Transverse colon (tissue), 4 donors: Measurements from ENCODE around the gene UBE2K. TPM values are rescaled to one million over a fixed set of nuclear protein-coding genes. Genes with fewer than 3 reads are reported as not detected.
"Not testable (repeated sequence)": the region's sequence is repeated elsewhere in the genome, so short reads cannot be mapped to it uniquely, and the experiment has no call there.

ENCODE experiments used
- DNase-seq: peaks from one replicate; pipeline ENCODE4 v3.0.0-alpha.2; 2019
- H3K27ac ChIP-seq, 4 donors: fragments of 200-600 bp; sonication (generic); 2 replicates each; pipeline ENCODE4 v1.5.1; 2016 to 2018; ENCODE audit warnings: inconsistent platforms in 4 of 4
- H3K27me3 ChIP-seq: fragments of 200-600 bp; sonication (generic); 2 replicates; pipeline ENCODE4 v1.5.1; 2017; ENCODE audit warnings: inconsistent platforms
- H3K36me3 ChIP-seq, 4 donors: fragments of 200-600 bp; sonication (generic); 2 replicates each; pipeline ENCODE4 v1.5.1; 2017 to 2019; ENCODE audit warnings: inconsistent platforms in 4 of 4
- H3K4me1 ChIP-seq, 4 donors: fragments of 200-600 bp; sonication (generic); 2 replicates each; pipeline ENCODE4 v1.5.1; 2017 to 2020; ENCODE audit warnings: inconsistent platforms in 4 of 4
- H3K4me3 ChIP-seq, 4 donors: fragments of 200-600 bp; sonication (generic); 1 replicate in 1 of 4; 2 replicates in 3 of 4; pipeline versions ENCODE4 v1.5.1 to v1.6.1; 2017 to 2019; ENCODE audit warnings: inconsistent platforms in 4 of 4
- H3K9me3 ChIP-seq, 2 donors: fragments of 200-600 bp; sonication (generic); 2 replicates each; pipeline ENCODE4 v1.5.1; 2017 to 2019; ENCODE audit warnings: inconsistent platforms in 2 of 2
- EP300 ChIP-seq: sonication (generic); formaldehyde crosslinking; IDR thresholded peaks from one replicate; pipeline ENCODE4 v1.6.1; 2017; ENCODE audit warnings: antibody characterized with exemption, low read depth
- POLR2A ChIP-seq: fragments of 450-650 bp; IDR thresholded peaks from one replicate; pipeline ENCODE4 v1.6.1; 2016; ENCODE audit warnings: antibody characterized with exemption, mild to moderate bottlenecking, moderate library complexity
- POLR2AphosphoS5 ChIP-seq, 3 donors: sonication (generic); formaldehyde crosslinking; IDR thresholded peaks; one replicate each; pipeline ENCODE4 v1.6.1; 2016; ENCODE audit warnings: antibody characterized with exemption in 3 of 3
- WGBS, 2 donors: methylation state at CpG; one replicate each; pipeline ENCODE4 v1.1.5; 2018; ENCODE audit warnings: low coverage in 1 of 2; 5-methylcytosine and 5-hydroxymethylcytosine counted together
- in situ Hi-C, 4 donors: fragments of 200-750 bp; cut with MboI; loops; one replicate each; pipeline versions ENCODE4 v1.15.0 to v1.15.1; 2017; ENCODE audit warnings: low sequenced_read_pairs in 3 of 4, low pct_ligation_motif_present in 1 of 4, low pct_unique_long_range_greater_than_20kb in 1 of 4
- intact Hi-C: fragments of 100-400 bp; cut with DNase I; formaldehyde crosslinking; loops from one replicate; pipeline ENCODE4 v1.15.1; 2023; ENCODE audit warnings: low total_unique reads
- total RNA-seq, 4 donors: library from RNA; depleted of rRNA; stranded (reverse); fragments of >200 nt; gene quantifications; one replicate each; pipeline ENCODE4 v1.1.0, GENCODE V29; 2016
- TF ChIP-seq, protein P1 (sequence below), 5 experiments: fragments of 200-600 bp in 3 of 5; fragments of 450-650 bp in 2 of 5; sonication (generic) in 3 of 5; IDR thresholded peaks; 1 replicate in 2 of 5; 2 replicates in 3 of 5; pipeline ENCODE4 v1.5.1; 2016 to 2017; ENCODE audit warnings: antibody characterized with exemption in 5 of 5, inconsistent platforms in 3 of 5, mild to moderate bottlenecking in 2 of 5, moderate library complexity in 1 of 5

The UBE2K gene
- total RNA-seq, 4 donors from 2014 or later = 18.9 to 48.6 (median 37.3) TPM

DNA sequence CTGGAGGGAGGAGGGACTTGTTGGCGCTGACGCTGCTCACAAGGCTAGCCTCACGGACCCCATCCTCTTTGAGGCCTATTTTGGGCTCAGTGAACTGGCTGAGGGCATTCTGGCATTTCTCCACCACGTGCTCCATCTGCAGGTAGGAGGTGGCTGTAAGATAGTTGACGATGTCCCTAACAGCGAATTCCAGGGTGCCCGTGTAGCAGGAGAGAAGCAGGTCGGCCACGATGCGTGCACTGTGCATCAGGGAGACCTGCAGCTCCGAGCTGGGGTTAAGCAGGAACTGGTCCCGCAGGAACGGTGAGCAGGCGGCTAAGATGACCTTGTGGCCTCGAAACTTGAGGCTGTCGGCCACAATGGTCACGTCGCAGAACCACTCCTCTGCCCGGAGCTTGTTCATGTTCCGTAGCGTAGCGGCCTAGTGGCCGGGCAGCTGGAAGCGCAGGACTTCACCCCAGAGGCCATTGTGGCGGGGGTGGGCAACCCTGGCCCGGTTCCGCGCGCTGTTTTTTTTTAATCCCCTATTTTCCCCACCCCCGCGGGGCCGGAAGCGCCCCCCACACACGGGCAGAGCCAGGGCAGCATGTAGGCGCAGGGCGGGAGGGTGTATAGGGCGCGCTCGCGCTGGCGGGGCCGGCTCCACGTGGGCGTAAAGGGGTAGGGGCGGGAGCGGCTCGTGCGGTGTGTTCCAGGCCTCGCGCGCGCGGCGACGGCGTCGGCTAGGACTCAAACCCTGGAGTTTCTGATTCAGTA lies 73.2 kb downstream of the UBE2K start:
- H3K4me3 ChIP-seq = no peak overlapping the region
- in situ Hi-C loops = no loop called here
- intact Hi-C loops = no loop called here
- no peak for TF ChIP-seq POLR2AphosphoS5 (IDR thresholded peaks at IDR 0.05)
- TF ChIP-seq, protein P1, sequence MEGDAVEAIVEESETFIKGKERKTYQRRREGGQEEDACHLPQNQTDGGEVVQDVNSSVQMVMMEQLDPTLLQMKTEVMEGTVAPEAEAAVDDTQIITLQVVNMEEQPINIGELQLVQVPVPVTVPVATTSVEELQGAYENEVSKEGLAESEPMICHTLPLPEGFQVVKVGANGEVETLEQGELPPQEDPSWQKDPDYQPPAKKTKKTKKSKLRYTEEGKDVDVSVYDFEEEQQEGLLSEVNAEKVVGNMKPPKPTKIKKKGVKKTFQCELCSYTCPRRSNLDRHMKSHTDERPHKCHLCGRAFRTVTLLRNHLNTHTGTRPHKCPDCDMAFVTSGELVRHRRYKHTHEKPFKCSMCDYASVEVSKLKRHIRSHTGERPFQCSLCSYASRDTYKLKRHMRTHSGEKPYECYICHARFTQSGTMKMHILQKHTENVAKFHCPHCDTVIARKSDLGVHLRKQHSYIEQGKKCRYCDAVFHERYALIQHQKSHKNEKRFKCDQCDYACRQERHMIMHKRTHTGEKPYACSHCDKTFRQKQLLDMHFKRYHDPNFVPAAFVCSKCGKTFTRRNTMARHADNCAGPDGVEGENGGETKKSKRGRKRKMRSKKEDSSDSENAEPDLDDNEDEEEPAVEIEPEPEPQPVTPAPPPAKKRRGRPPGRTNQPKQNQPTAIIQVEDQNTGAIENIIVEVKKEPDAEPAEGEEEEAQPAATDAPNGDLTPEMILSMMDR (IDR thresholded peaks at IDR 0.05) = no peak
- no peak for TF ChIP-seq EP300
- TF ChIP-seq POLR2A = no peak
- no peak for DNase-seq
- no peaks in the 10 kb centered on the region for H3K4me1 ChIP-seq
- WGBS, 2 donors = 95 to 97% methylated on average over 8 to 54 of the region's 57 CpGs
- no peaks in the 10 kb centered on the region for H3K27me3 ChIP-seq
- H3K9me3 ChIP-seq = no peaks in the 10 kb centered on the region
- H3K36me3 ChIP-seq = peaks cover 0 to 21% (median 5%) of the 10 kb centered on the region in 4 donors
- no peak overlapping the region for H3K27ac ChIP-seq

DNA sequence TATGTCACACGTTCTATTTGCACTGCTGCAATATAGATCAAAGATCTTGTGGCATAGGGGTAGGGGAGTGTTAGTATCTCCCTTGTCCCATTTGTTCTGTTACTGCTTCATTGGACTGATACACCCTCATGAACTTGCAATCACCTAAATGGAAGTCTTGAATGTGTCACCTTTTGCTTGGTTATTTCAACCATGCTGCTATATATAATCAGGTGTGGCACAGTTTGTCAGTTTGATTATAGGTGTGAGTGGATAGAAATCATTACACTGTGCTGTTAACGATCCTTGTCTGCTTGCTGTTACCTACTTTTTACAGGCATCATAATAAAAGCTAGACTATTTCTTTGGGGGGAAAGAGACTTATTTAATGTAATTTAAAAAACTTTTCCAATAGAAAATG lies 84.1 kb downstream of the UBE2K start:
- 55 to 69% methylated on average over 2 of the region's 2 CpGs for WGBS, 2 donors
- intact Hi-C loops = not testable (repeated sequence)

DNA sequence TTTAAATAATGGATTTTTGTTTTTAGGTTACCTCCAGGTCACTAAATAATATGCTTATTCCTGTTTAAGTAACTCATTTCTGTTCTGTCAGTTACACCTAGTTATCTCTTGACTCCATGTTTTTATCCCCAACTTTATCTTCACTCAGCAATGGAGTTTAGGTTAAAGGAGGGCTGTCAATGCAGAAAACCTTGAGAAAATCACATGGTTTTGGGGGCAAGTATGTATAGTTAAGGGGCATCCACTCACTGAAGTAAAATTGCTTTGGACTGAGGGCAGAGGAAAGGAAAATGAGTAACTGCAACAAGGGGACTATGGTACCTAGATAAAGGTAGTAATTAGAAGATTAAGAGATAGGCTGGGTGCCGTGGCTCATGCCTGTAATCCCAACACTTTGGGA lies 87.1 kb downstream of the UBE2K start:
- Histone ChIP-seq H3K27ac (no peak overlapping the region), H3K4me1 (peaks cover 0 to 17% (median 5%) of the 10 kb centered on the region in 4 donors), H3K27me3 (no peaks in the 10 kb centered on the region), H3K9me3 (no peaks in the 10 kb centered on the region), H3K4me3 (no peak overlapping the region), H3K36me3 (no peaks in the 10 kb centered on the region)
- 40 to 57% methylated on average over 1 of the region's 1 CpG for WGBS, 2 donors
- intact Hi-C loops = no loop called here
- in situ Hi-C loops = no loop called here
- no peak for TF ChIP-seq POLR2AphosphoS5 (IDR thresholded peaks at IDR 0.05)
- DNase-seq = no peak

More for the DNA sequence above, 84.1 kb downstream of the UBE2K start:
- peak in 1 of 3 donors; percentile 32 for TF ChIP-seq POLR2AphosphoS5 (IDR thresholded peaks at IDR 0.05)
- H3K27me3 ChIP-seq, DNase-seq, H3K4me3 ChIP-seq, H3K9me3 ChIP-seq, H3K36me3 ChIP-seq, in situ Hi-C loops: not testable (repeated sequence)
- peak overlapping the region; percentile 31 to 64 (median 48) for H3K27ac ChIP-seq
- H3K4me1 ChIP-seq = peaks cover 0 to 17% (median 5%) of the 10 kb centered on the region in 4 donors

DNA sequence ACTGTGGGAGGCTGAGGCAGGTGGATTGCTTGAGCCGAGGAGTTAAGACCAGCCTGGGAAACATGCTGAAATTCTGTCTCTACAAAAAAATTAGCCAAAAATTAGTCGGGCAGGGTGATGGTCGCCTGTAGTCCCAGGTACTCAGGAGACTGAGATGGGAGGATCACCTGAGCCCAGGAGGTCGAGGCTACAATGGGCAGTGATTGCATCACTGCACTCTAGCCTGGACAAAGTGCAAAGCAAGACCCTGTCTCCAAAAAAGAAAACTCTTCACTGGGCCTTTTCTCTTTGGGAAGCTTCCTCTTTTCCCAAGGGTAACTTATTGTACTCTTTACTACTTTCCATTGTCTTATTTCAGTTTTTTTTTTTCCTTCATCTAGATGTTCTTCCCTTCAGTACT lies 88.9 kb downstream of the UBE2K start:
- no peaks in the 10 kb centered on the region for H3K9me3 ChIP-seq
- no peak overlapping the region for H3K4me3 ChIP-seq
- no peaks in the 10 kb centered on the region for H3K27me3 ChIP-seq
- intact Hi-C loops (no loop called here), in situ Hi-C loops (no loop called here)
- DNase-seq = no peak
- no peak for TF ChIP-seq EP300
- no peak for TF ChIP-seq POLR2AphosphoS5 (IDR thresholded peaks at IDR 0.05)
- TF ChIP-seq, protein P1 (IDR thresholded peaks at IDR 0.05) = no peak
- H3K27ac ChIP-seq = no peak overlapping the region
- no peaks in the 10 kb centered on the region for H3K36me3 ChIP-seq
- peaks cover 0 to 11% (median 2%) of the 10 kb centered on the region in 4 donors for H3K4me1 ChIP-seq
- WGBS, 2 donors = 72 to 100% methylated on average over 1 to 4 of the region's 4 CpGs

DNA sequence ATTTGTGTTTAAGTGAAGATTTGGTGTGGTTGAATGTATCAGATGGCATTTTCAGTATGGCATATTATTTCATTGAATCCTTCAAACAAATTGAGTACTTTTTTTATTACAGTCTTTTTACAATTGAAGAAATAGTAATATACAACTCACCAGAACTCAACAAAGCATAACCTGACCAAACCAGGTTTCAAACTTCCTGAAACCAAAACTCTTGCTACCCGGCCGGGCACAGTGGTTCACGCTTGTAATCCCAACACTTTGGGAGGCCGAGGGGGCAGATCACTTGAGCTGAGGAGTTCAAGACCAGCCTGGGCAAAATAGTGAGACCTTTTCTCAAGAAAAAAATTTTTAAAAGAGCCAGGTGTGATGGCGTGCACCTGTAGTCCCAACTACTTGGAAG lies 94.2 kb downstream of the UBE2K start:
- no peak for DNase-seq
- WGBS, 2 donors = 80 to 83% methylated on average over 4 to 5 of the region's 5 CpGs
- intact Hi-C loops (no loop called here), in situ Hi-C loops (no loop called here)
- Histone ChIP-seq H3K27me3 (no peaks in the 10 kb centered on the region), H3K4me1 (no peaks in the 10 kb centered on the region), H3K4me3 (no peak overlapping the region), H3K27ac (no peak overlapping the region), H3K36me3 (no peaks in the 10 kb centered on the region), H3K9me3 (no peaks in the 10 kb centered on the region)
- no peak for TF ChIP-seq POLR2A
- no peak for TF ChIP-seq POLR2AphosphoS5 (IDR thresholded peaks at IDR 0.05)
- TF ChIP-seq EP300 = no peak
- TF ChIP-seq, protein P1 (IDR thresholded peaks at IDR 0.05) = no peak
